SK-N-MC (cell line): Measurements from ENCODE around the gene MAP7.

Source experiments
- EZH2 ChIP-seq: fragments of 200-600 bp; sonication (generic); IDR thresholded peaks from one replicate; pipeline ENCODE4 v1.6.1; 2017; ENCODE audit warnings: antibody characterized with exemption
- FOXP2 ChIP-seq: optimal IDR thresholded peaks from 2 replicates; pipeline ENCODE3; 2011; ENCODE audit warnings: mild to moderate bottlenecking, moderate library complexity; ENCODE audit not compliant: insufficient read depth; ENCODE audit errors: extremely low read length, control extremely low read depth
- POLR2AphosphoS5 ChIP-seq: IDR thresholded peaks from 2 replicates; pipeline ENCODE4 v1.6.1; 2012; ENCODE audit warnings: mild to moderate bottlenecking, low read depth, low read length, borderline replicate concordance

DNA sequence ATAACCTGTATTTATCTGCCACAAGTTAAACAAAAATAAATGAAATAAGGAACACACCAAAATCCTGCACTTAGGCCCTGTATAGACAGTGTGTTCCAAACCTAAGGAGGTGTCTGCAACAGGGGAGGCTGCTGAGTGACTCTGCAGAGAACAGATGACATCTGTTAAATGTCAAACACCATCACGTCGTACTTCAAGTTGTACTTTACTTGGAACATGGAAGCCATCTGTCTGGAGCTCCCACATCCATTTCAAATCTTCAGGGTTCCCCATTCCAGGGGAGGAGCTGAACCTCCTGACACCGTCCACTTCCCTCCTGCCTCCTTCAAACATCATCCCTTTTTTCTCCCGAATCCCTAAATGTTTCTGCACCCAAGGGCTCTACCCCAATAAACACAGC, 1.8 kb upstream of the MAP7 start:
- TF ChIP-seq EZH2 (no peak), POLR2AphosphoS5 (no peak), FOXP2 (no peak)
